ENCODE data around the gene TMX2.

The TMX2 gene

GRCh38 chr11:57741132-57742086, 29.0 kb downstream of the TMX2 start, which contains the start of gene SELENOH:
SELENOH (plus strand) TSS chr11:57741491; CDS start chr11:57741596, 105 bp downstream.
- TF ChIP-seq CTCF (IDR thresholded peaks at IDR 0.05; ENCODE audit: extremely low read depth, insufficient read depth, missing control alignments): no peak
- in situ Hi-C loops (cut with MboI; ENCODE audit: low pct_unique_long_range_greater_than_20kb, low sequenced_read_pairs, unreplicated experiment): loop anchor here (10.0 kb wide), 1 partner anchor 53 kb away; no protein-coding TSS in a partner anchor
- DNase-seq (ENCODE audit: low spot score): peak; percentile 89

- DNase-seq (ENCODE audit: low spot score): no peak
- in situ Hi-C loops (cut with MboI; ENCODE audit: low pct_unique_long_range_greater_than_20kb, low sequenced_read_pairs, unreplicated experiment): loop anchor here (10.0 kb wide), 1 partner anchor 53 kb away; no protein-coding TSS in a partner anchor
- TF ChIP-seq CTCF (IDR thresholded peaks at IDR 0.05; ENCODE audit: extremely low read depth, insufficient read depth, missing control alignments): no peak
Observed at GRCh38 chr11:57742087-57742452, 29.7 kb downstream of the TMX2 start.

GRCh38 chr11:57744357-57744756, 32.0 kb downstream of the TMX2 start:
- DNase-seq (ENCODE audit: low spot score): no peak
- in situ Hi-C loops (cut with MboI; ENCODE audit: low pct_unique_long_range_greater_than_20kb, low sequenced_read_pairs, unreplicated experiment): loop anchor here (10.0 kb wide), 1 partner anchor 50 kb away; no protein-coding TSS in a partner anchor
- no peak for TF ChIP-seq CTCF (IDR thresholded peaks at IDR 0.05; ENCODE audit: extremely low read depth, insufficient read depth, missing control alignments)

GRCh38 chr11:57745206-57745605, 32.8 kb downstream of the TMX2 start:
- no peak for DNase-seq (ENCODE audit: low spot score)
- TF ChIP-seq CTCF (IDR thresholded peaks at IDR 0.05; ENCODE audit: extremely low read depth, insufficient read depth, missing control alignments): no peak
- in situ Hi-C loops (cut with MboI; ENCODE audit: low pct_unique_long_range_greater_than_20kb, low sequenced_read_pairs, unreplicated experiment): loop anchor here (10.0 kb wide), 1 partner anchor 50 kb away; no protein-coding TSS in a partner anchor

GRCh38 chr11:57746920-57747319, 34.5 kb downstream of the TMX2 start:
- no peak for DNase-seq (ENCODE audit: low spot score)
- no peak for TF ChIP-seq CTCF (IDR thresholded peaks at IDR 0.05; ENCODE audit: extremely low read depth, insufficient read depth, missing control alignments)
- in situ Hi-C loops (cut with MboI; ENCODE audit: low pct_unique_long_range_greater_than_20kb, low sequenced_read_pairs, unreplicated experiment): loop anchor here (10.0 kb wide), 1 partner anchor 48 kb away; no protein-coding TSS in a partner anchor

- no peak for TF ChIP-seq CTCF (IDR thresholded peaks at IDR 0.05; ENCODE audit: extremely low read depth, insufficient read depth, missing control alignments)
- no peak for DNase-seq (ENCODE audit: low spot score)
- in situ Hi-C loops (cut with MboI; ENCODE audit: low pct_unique_long_range_greater_than_20kb, low sequenced_read_pairs, unreplicated experiment): no loop called here
Observed at GRCh38 chr11:57751176-57751575, 38.8 kb downstream of the TMX2 start.
